Bronchial epithelial cell (primary cell): ENCODE measurements around the gene STAT6. TPM values are rescaled to one million over a fixed set of nuclear protein-coding genes. Genes with fewer than 3 reads are reported as not detected.

Experiments used
- DNase-seq: peaks from one replicate; pipeline ENCODE4 v3.0.0-alpha.2; 2010; ENCODE audit warnings: low read depth
- FAIRE-seq: peaks from 2 replicates; lab custom pipeline; 2011; peaks lifted over from hg19 to GRCh38; lab: Jason Lieb, UNC
- H3K27me3 ChIP-seq: 2 replicates; pipeline ENCODE4 v1.5.1; 2011; ENCODE audit warnings: low read length; ENCODE audit not compliant: control insufficient read depth, insufficient read depth
- H3K36me3 ChIP-seq: 2 replicates; pipeline ENCODE4 v1.5.1; 2011; ENCODE audit warnings: low read length; ENCODE audit not compliant: control insufficient read depth, insufficient read depth
- H3K4me3 ChIP-seq: 2 replicates; pipeline ENCODE4 v1.5.1; 2011; ENCODE audit warnings: mild to moderate bottlenecking, low read depth, low read length, control low read depth
- total RNA-seq: library from RNA; depleted of rRNA; stranded (reverse); fragments of >200 nt; gene quantifications from 2 replicates; pipeline ENCODE4 v1.2.1, GENCODE V29; 2014
- TF ChIP-seq, protein P1 (sequence below): IDR thresholded peaks from 2 replicates; pipeline ENCODE4 v1.5.1; 2011; ENCODE audit warnings: mild to moderate bottlenecking, moderate library complexity, low read length, control low read depth, inconsistent platforms; ENCODE audit not compliant: insufficient read depth, severe bottlenecking

Gene STAT6
- total RNA-seq, 1 donor from 2014 or later, result 30.8 TPM

DNA sequence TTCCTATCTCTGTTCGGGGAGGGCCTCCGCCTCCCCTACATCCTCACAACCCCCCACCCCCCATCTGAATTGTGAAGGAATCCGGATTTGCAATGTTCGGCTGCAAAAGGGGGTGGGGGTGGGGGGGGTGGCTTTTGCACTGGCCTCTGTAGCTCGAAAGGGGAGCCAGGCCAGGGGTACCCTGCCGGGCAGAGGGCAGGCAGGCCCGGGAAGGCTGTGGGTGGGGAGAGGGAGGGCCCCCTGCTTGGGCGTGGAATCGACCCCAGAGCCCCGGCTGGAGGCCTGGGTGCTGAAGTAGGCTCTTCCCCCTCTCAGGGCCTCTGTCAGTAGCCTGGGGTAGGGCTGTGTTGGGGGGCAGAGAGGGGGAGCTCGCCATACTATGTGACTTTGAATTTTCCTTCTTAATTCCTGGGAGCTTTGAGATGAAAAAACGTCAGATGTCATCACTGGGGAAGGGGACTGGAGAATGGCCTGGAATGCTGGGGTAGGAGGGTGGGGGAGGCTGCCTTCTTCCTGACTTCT lies 18.2 kb upstream of the STAT6 start:
- Histone ChIP-seq H3K4me3 (peak overlapping the region; percentile 58), H3K36me3 (no peaks in the 10 kb centered on the region), H3K27me3 (no peaks in the 10 kb centered on the region)
- FAIRE-seq (no peak), DNase-seq (no peak)
- TF ChIP-seq, protein P1, sequence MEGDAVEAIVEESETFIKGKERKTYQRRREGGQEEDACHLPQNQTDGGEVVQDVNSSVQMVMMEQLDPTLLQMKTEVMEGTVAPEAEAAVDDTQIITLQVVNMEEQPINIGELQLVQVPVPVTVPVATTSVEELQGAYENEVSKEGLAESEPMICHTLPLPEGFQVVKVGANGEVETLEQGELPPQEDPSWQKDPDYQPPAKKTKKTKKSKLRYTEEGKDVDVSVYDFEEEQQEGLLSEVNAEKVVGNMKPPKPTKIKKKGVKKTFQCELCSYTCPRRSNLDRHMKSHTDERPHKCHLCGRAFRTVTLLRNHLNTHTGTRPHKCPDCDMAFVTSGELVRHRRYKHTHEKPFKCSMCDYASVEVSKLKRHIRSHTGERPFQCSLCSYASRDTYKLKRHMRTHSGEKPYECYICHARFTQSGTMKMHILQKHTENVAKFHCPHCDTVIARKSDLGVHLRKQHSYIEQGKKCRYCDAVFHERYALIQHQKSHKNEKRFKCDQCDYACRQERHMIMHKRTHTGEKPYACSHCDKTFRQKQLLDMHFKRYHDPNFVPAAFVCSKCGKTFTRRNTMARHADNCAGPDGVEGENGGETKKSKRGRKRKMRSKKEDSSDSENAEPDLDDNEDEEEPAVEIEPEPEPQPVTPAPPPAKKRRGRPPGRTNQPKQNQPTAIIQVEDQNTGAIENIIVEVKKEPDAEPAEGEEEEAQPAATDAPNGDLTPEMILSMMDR, result no peak

DNA sequence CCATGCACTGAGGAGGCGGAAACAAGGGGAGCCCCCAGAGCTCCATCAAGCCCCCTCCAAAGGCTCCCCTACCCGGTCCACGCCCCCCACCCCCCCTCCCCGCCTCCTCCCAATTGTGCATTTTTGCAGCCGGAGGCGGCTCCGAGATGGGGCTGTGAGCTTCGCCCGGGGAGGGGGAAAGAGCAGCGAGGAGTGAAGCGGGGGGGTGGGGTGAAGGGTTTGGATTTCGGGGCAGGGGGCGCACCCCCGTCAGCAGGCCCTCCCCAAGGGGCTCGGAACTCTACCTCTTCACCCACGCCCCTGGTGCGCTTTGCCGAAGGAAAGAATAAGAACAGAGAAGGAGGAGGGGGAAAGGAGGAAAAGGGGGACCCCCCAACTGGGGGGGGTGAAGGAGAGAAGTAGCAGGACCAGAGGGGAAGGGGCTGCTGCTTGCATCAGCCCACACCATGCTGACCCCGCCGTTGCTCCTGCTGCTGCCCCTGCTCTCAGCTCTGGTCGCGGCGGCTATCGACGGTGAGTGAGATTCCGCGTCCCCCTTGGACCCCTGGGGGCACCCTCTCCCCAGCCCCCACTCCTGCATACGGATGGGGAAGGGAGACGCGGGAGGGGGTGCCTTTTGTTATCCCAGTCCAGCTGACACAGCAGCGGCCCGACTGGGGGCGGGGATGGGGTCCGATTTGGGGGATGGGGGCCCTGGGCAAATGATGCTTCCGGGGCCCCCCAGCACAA lies 17.5 kb upstream of the STAT6 start:
- TF ChIP-seq, protein P1, result no peak
- peak overlapping the region; percentile 58 for H3K4me3 ChIP-seq
- no peaks in the 10 kb centered on the region for H3K36me3 ChIP-seq
- DNase-seq (no peak), FAIRE-seq (no peak)
- no peaks in the 10 kb centered on the region for H3K27me3 ChIP-seq

DNA sequence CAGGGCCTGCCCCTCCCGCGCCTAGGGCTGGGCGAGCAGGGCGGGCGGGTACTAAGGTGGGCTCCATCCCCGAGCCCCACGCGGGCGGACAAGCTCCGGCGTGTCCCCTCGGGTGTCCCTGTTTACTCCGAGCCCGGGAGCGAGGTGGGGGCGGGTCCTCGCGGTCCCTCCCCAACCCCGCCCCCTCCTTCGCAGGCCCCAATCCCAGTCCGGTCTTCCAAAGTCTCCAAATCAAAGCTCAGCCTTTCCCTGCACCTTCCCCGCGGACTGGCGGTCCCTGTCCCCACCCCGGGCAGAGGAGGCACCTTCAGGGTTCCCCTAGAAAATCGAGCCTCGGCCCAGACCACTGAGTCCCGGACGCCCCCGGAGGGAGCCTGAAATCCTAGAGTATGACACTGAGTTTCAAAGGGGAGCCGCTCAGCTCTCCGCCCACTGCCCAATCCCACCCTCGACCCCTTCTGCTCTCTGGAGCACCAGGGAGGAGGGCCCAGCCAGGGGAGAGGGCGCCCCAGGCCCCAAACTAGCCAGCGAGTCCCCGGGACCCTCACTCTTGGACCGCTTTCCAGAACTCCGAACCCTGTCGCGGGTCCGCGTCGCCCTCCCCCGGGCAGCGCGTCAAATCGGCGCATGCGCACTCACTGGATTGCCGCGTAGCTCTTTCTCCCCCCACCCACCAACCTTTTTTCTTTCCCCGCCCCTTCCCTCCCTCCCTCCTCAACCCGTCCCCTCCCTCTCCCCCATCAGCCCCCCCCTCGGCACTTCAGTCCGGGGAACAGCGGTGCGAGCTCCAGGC lies 16.8 kb upstream of the STAT6 start, which contains the start of gene LRP1:
LRP1 (plus strand) TSS at position 758 of the 793 bp plus-strand sequence. CDS start 482 bp downstream, outside the sequence.
- Histone ChIP-seq H3K4me3 (peak within 1 kb of the TSS; percentile 58), H3K36me3 (no peaks in the 10 kb centered on the region), H3K27me3 (no peaks in the 10 kb centered on the region)
- TF ChIP-seq, protein P1, result no peak
- DNase-seq (peak; percentile 80), FAIRE-seq (no peak)

DNA sequence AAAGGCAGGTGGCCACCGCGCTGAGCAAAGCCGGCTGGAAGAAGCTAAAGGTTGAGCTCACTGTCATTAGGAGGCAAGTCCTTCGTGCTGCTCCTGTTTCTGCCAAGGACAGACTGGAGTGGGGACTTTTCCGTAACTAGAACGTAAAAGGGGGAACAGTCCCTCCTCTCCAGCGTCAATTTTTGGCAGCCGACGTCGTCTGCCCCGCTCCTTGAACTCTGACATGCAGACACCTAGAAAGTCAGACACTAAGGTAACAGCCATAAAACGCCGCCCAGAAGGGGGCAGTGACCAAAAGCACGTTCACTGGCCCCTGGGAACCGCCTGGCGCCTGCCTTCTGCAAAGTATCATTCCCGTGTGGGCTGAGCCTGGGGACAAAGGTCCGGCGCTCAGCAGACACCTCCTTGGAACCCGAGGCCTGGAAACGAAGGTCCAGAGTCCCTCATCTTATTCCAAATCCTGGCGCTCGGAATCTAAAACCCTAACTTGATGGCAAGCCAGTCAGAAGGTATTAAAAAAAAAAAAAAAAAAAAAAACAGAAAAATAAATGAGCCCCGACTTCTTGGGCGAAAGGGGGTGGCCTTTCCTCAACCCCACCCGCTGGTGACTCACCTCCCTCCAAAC lies 16.1 kb upstream of the STAT6 start:
- Histone ChIP-seq H3K27me3 (no peaks in the 10 kb centered on the region), H3K4me3 (peak overlapping the region; percentile 58), H3K36me3 (no peaks in the 10 kb centered on the region)
- TF ChIP-seq, protein P1, result peak; percentile 33
- peak; percentile 58 for DNase-seq
- FAIRE-seq, result no peak

DNA sequence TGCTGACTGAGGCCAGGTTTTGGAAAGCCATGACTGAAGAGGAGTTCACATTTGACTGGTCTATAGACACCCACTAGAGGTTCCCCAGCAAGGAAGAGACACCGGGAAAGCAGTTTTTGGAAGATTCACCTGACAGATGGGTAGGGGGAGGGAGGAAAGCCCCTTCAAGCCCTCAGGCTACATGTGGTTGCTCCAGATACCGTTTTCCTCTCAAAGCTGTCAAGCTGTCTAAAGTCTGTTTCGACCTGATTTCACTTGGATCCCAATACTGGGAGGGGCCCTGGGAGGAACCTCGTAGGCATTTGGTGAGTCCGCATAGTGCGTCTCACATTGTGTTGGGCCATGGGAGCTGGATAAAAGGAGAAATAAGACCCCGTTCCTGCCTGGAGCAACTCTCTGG lies 15.4 kb upstream of the STAT6 start:
- Histone ChIP-seq H3K4me3 (no peak overlapping the region), H3K27me3 (no peaks in the 10 kb centered on the region), H3K36me3 (no peaks in the 10 kb centered on the region)
- FAIRE-seq (no peak), DNase-seq (peak; percentile 13)
- TF ChIP-seq, protein P1, result no peak
